ENCODE results near the gene FIGN. TPM values are rescaled to one million over a fixed set of nuclear protein-coding genes. Genes with fewer than 3 reads are reported as not detected.

The FIGN gene
- total and polyA plus RNA-seq, 2 donors (not counting 1 experiment from before 2014, with no cell fraction given), result 1.5 to 1.6 TPM

DNA sequence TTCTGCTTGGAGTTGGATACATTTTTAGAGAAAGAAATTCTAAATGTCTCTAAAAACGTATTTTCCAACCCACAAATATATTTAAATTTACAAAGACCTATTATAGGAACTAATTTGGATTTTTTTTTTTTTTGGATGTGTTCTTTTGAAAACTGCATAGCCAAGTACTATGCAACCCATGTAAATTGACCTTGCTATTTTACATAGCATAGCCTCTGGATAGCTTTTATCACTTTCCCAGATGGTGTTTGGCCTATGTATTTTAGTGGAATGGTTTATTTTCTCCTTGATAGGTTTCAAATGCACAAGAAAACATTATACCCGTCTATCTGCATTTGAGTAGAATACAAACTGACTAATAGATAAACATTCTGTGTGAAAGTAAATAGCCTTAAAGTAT is 130.0 kb downstream of the FIGN start:
- H2AFZ ChIP-seq (ENCODE audit: low read length), result no peak overlapping the region
- H3K4me1 ChIP-seq (ENCODE audit: control insufficient read depth, extremely low read depth, insufficient read depth, low read length), result peaks cover 2% of the 10 kb centered on the region
- no peaks in the 10 kb centered on the region for H4K20me1 ChIP-seq (ENCODE audit: control insufficient read depth, extremely low read depth, insufficient read depth, low read length)
- H3K9me3 ChIP-seq (ENCODE audit: control insufficient read depth, insufficient read depth, low read depth, low read length), result no peaks in the 10 kb centered on the region
- no peaks in the 10 kb centered on the region for H3K36me3 ChIP-seq (ENCODE audit: control insufficient read depth, insufficient read depth, low read length)
- H3K27ac ChIP-seq (ENCODE audit: insufficient read depth, low read length), result no peak overlapping the region
- no peak overlapping the region for H3K4me3 ChIP-seq (replicated peaks in 1 of 4; ENCODE audit: control extremely low read depth in 1 of 4, insufficient read depth in 1 of 4, low read depth in 3 of 4, low read length in 4 of 4)
- H3K9ac ChIP-seq (ENCODE audit: insufficient read depth, low read length), result no peak overlapping the region
- no peaks in the 10 kb centered on the region for H3K27me3 ChIP-seq (ENCODE audit: control insufficient read depth, insufficient read depth, low read length)
- no peak for DNase-seq (ENCODE audit: low read depth in 2 of 2)
- H3K4me2 ChIP-seq (ENCODE audit: extremely low read depth, insufficient read depth, low read length), result no peak overlapping the region
- H3K79me2 ChIP-seq (ENCODE audit: control insufficient read depth, insufficient read depth, low read length), result no peaks in the 10 kb centered on the region
- TF ChIP-seq CTCF (conservative IDR thresholded peaks at IDR 0.05 in 1 of 2, IDR thresholded peaks at IDR 0.05 in 1 of 2; ENCODE audit: low read depth in 1 of 2, low read length in 2 of 2) (no peak), EZH2 (IDR thresholded peaks at IDR 0.05; ENCODE audit: low read length, missing control alignments) (no peak)

DNA sequence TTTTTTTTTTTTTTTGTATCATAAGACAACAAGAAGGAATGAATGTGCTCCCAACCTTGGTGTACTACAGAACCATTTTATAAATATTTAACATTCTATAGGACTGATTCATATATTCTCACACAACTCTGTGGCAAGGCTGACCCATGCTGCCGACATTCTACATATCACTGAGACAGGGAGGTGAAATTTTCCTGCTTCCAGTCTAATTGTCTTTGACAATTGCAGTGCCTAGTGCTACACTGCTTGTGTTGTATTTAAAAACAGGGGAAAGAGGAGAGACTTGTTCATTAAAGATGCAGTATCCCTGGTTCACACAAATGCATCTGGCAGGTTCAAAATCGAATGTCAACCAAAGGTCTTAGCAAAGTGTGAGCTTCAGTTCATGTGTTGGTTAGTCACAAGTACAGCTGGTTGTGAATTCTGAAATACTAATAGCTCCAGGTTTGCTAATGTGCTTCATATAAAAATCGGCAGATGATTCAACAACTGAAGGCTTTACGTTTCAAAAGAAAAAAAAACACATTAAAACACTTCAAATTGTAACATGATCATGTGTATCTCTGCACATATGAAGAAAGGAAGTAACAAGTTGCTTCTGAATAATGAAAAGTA is 130.8 kb downstream of the FIGN start:
- H2AFZ ChIP-seq (ENCODE audit: low read length), result no peak overlapping the region
- H3K4me1 ChIP-seq (ENCODE audit: control insufficient read depth, extremely low read depth, insufficient read depth, low read length), result peaks cover 2% of the 10 kb centered on the region
- H4K20me1 ChIP-seq (ENCODE audit: control insufficient read depth, extremely low read depth, insufficient read depth, low read length), result no peaks in the 10 kb centered on the region
- no peak overlapping the region for H3K4me2 ChIP-seq (ENCODE audit: extremely low read depth, insufficient read depth, low read length)
- peak; percentile 58 to 76 for DNase-seq (ENCODE audit: low read depth in 2 of 2)
- H3K4me3 ChIP-seq (replicated peaks in 1 of 4; ENCODE audit: control extremely low read depth in 1 of 4, insufficient read depth in 1 of 4, low read depth in 3 of 4, low read length in 4 of 4), result no peak overlapping the region
- H3K27me3 ChIP-seq (ENCODE audit: control insufficient read depth, insufficient read depth, low read length), result no peaks in the 10 kb centered on the region
- no peaks in the 10 kb centered on the region for H3K9me3 ChIP-seq (ENCODE audit: control insufficient read depth, insufficient read depth, low read depth, low read length)
- no peaks in the 10 kb centered on the region for H3K79me2 ChIP-seq (ENCODE audit: control insufficient read depth, insufficient read depth, low read length)
- H3K9ac ChIP-seq (ENCODE audit: insufficient read depth, low read length), result no peak overlapping the region
- no peak for TF ChIP-seq EZH2 (IDR thresholded peaks at IDR 0.05; ENCODE audit: low read length, missing control alignments)
- no peak for TF ChIP-seq CTCF (conservative IDR thresholded peaks at IDR 0.05 in 1 of 2, IDR thresholded peaks at IDR 0.05 in 1 of 2; ENCODE audit: low read depth in 1 of 2, low read length in 2 of 2)
- H3K27ac ChIP-seq (ENCODE audit: insufficient read depth, low read length), result no peak overlapping the region
- no peaks in the 10 kb centered on the region for H3K36me3 ChIP-seq (ENCODE audit: control insufficient read depth, insufficient read depth, low read length)

DNA sequence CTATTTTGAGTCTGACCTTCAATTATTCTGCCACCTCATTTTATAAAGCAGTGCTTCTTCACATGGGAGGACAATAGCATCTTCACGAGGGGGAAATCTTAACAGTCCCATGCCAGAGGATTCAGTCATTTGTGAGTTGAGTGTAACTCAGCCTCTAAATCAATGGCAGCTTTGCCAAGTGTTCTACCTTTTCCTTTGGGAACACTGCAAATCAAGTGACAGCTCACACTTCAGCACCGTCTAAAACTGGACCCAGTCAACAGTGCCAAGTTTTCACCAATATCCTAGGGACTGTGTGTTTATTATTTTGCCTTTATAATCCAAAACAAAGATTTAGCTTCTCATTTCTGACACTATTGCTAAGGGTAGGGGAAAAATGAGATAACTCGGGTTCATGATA is 133.6 kb downstream of the FIGN start:
- Histone ChIP-seq H3K27ac (ENCODE audit: insufficient read depth, low read length) (no peak overlapping the region), H3K36me3 (ENCODE audit: control insufficient read depth, insufficient read depth, low read length) (no peaks in the 10 kb centered on the region), H3K4me2 (ENCODE audit: extremely low read depth, insufficient read depth, low read length) (no peak overlapping the region), H4K20me1 (ENCODE audit: control insufficient read depth, extremely low read depth, insufficient read depth, low read length) (no peaks in the 10 kb centered on the region), H2AFZ (ENCODE audit: low read length) (no peak overlapping the region), H3K27me3 (ENCODE audit: control insufficient read depth, insufficient read depth, low read length) (no peaks in the 10 kb centered on the region), H3K9me3 (ENCODE audit: control insufficient read depth, insufficient read depth, low read depth, low read length) (no peaks in the 10 kb centered on the region), H3K4me1 (ENCODE audit: control insufficient read depth, extremely low read depth, insufficient read depth, low read length) (peaks cover 2% of the 10 kb centered on the region), H3K9ac (ENCODE audit: insufficient read depth, low read length) (no peak overlapping the region), H3K4me3 (replicated peaks in 1 of 4; ENCODE audit: control extremely low read depth in 1 of 4, insufficient read depth in 1 of 4, low read depth in 3 of 4, low read length in 4 of 4) (no peak overlapping the region), H3K79me2 (ENCODE audit: control insufficient read depth, insufficient read depth, low read length) (no peaks in the 10 kb centered on the region)
- DNase-seq (ENCODE audit: low read depth in 2 of 2), result no peak
- TF ChIP-seq CTCF (conservative IDR thresholded peaks at IDR 0.05 in 1 of 2, IDR thresholded peaks at IDR 0.05 in 1 of 2; ENCODE audit: low read depth in 1 of 2, low read length in 2 of 2) (no peak), EZH2 (IDR thresholded peaks at IDR 0.05; ENCODE audit: low read length, missing control alignments) (no peak)

Data from fibroblast of lung (primary cell).